Keratinocyte (primary cell): ENCODE results near the gene MAGIX. TPM values are rescaled to one million over a fixed set of nuclear protein-coding genes. Genes with fewer than 3 reads are reported as not detected.

Source experiments
- DNase-seq: peaks from one replicate; pipeline ENCODE4 v3.0.0-alpha.2; 2011; ENCODE audit warnings: low read depth, missing footprints, low spot score
- FAIRE-seq: peaks from 2 replicates; lab custom pipeline; 2011; peaks lifted over from hg19 to GRCh38; lab: Jason Lieb, UNC
- H2AFZ ChIP-seq: 2 replicates; pipeline ENCODE4 v1.6.0; 2012; ENCODE audit warnings: low read length, control low read depth, inconsistent platforms; ENCODE audit not compliant: control insufficient read depth
- H3K27ac ChIP-seq: 2 replicates; pipeline ENCODE4 v1.5.1; 2011; ENCODE audit warnings: low read length; ENCODE audit not compliant: control insufficient read depth, insufficient read depth
- H3K27me3 ChIP-seq: 3 replicates; pipeline ENCODE4 v1.6.0; 2011; ENCODE audit warnings: low read length; ENCODE audit not compliant: control insufficient read depth, insufficient read depth; ENCODE audit errors: extremely low read depth
- H3K36me3 ChIP-seq, 2 experiments: 2 replicates in 1 of 2; 3 replicates in 1 of 2; pipeline ENCODE4 v1.5.1; 2011; ENCODE audit warnings: low read length in 2 of 2, mild to moderate bottlenecking in 1 of 2; ENCODE audit not compliant: control insufficient read depth in 2 of 2, insufficient read depth in 2 of 2; ENCODE audit errors: extremely low read depth in 1 of 2
- H3K4me1 ChIP-seq: 3 replicates; pipeline ENCODE4 v1.5.1; 2011; ENCODE audit warnings: low read length; ENCODE audit not compliant: control insufficient read depth, insufficient read depth; ENCODE audit errors: extremely low read depth
- H3K4me2 ChIP-seq: 3 replicates; pipeline ENCODE4 v1.6.0; 2011; ENCODE audit warnings: low read depth, low read length; ENCODE audit not compliant: control insufficient read depth, insufficient read depth; ENCODE audit errors: extremely low read depth
- H3K4me3 ChIP-seq, 3 experiments: fragments of 200-600 bp in 1 of 3; sonication (generic) in 1 of 3; 2 replicates in 2 of 3; 3 replicates in 1 of 3; pipeline ENCODE4 v1.5.1; 2011 to 2016; ENCODE audit warnings: low read length in 3 of 3, mild to moderate bottlenecking in 3 of 3, control low read depth in 2 of 3, inconsistent platforms in 1 of 3, low read depth in 1 of 3, mixed read lengths in 1 of 3, mixed run types in 1 of 3, moderate library complexity in 1 of 3; ENCODE audit not compliant: control insufficient read depth in 2 of 3, insufficient read depth in 2 of 3; ENCODE audit errors: extremely low read depth in 1 of 3
- H3K79me2 ChIP-seq: 2 replicates; pipeline ENCODE4 v1.6.0; 2012; ENCODE audit warnings: low read length; ENCODE audit not compliant: control insufficient read depth, insufficient read depth
- H3K9ac ChIP-seq: 3 replicates; pipeline ENCODE4 v1.6.0; 2011; ENCODE audit warnings: low read length; ENCODE audit not compliant: control insufficient read depth, insufficient read depth; ENCODE audit errors: extremely low read depth
- H3K9me1 ChIP-seq: 3 replicates; pipeline ENCODE4 v1.6.0; 2011; ENCODE audit warnings: low read length; ENCODE audit not compliant: control insufficient read depth, insufficient read depth; ENCODE audit errors: extremely low read depth
- H3K9me3 ChIP-seq: 2 replicates; pipeline ENCODE4 v1.5.1; 2012; ENCODE audit warnings: low read depth, low read length; ENCODE audit not compliant: control insufficient read depth
- H4K20me1 ChIP-seq: 3 replicates; pipeline ENCODE4 v1.6.0; 2011; ENCODE audit warnings: low read length; ENCODE audit not compliant: control insufficient read depth, insufficient read depth; ENCODE audit errors: extremely low read depth
- EZH2 ChIP-seq: IDR thresholded peaks from one replicate; pipeline ENCODE4 v1.6.1; 2012; ENCODE audit warnings: inconsistent platforms, mild to moderate bottlenecking, low read length, moderate library complexity
- dilution Hi-C: fragments of 300-500 bp; cut with MboI; formaldehyde crosslinking; loops from one replicate; pipeline ENCODE4 v1.7.0; 2020; ENCODE audit warnings: low sequenced_read_pairs; ENCODE audit not compliant: extremely low pct_ligation_motif_present
- polyA plus RNA-seq, 5 experiments: library from polyadenylated mRNA; depleted of rRNA in 3 of 5; stranded (reverse) in 3 of 5; stranded (forward) in 1 of 5; unstranded in 1 of 5; fragments of >200 nt; gene quantifications; 1 replicate in 1 of 5; 2 replicates in 3 of 5; 3 replicates in 1 of 5; pipeline versions ENCODE4 v1.2.1 to v1.2.3, GENCODE V29; 2011 to 2012; ENCODE audit warnings: missing spikeins in 2 of 5, low read depth in 1 of 5, low replicate concordance in 1 of 5
- TF ChIP-seq, protein P1 (sequence below), 3 experiments: IDR thresholded peaks in 1 of 3; conservative IDR thresholded peaks in 1 of 3; optimal IDR thresholded peaks in 1 of 3; 2 replicates in 2 of 3; 3 replicates in 1 of 3; pipeline versions ENCODE3 to v1.5.1; 2011; ENCODE audit warnings: low read length in 3 of 3, mild to moderate bottlenecking in 3 of 3, moderate library complexity in 2 of 3, control low read depth in 1 of 3, inconsistent platforms in 1 of 3; ENCODE audit not compliant: insufficient read depth in 2 of 3; ENCODE audit errors: extremely low read depth in 1 of 3

MAGIX gene
- polyA plus RNA-seq, 1 donor (not counting 4 experiments of a cell fraction or from before 2014, with no cell fraction given), result 0.51 TPM

DNA sequence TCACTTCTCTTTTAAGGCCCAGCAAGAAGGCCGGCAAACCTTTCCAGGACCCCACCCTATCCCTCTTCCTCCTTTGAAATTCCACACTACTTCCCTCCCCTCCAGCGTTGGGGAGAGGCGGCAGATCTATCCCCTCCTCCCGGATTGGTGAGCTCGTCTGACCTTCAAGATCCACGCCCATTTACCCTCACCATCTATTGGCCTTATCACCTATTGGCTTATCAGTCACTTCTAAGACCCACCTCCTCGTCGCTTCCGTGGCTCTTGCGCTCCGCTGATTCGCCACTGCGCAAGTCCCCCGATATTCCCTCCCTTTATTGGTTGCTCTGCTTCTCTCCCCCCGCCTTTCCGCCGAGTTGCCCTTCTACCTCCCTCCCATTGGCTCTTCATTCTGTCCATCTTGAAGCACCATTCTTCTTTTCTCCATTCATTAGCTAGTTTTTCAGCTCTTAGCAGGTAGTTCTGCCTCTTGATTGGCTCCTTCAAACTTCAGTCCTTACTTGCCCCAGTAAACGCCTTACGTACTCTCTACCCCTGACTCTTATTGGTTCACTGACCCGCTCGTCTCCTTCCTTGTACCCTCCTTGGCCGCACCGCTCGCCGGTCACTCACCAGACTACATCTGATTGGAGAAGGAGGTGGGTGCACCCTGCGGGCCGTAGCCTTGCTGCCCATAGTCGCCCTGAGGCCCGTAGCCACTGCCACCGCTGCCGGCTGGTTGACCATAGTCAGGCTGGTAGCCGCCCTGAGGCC is 28.4 kb downstream of the MAGIX start:
- H3K4me2 ChIP-seq, result peak overlapping the region; percentile 69
- peak overlapping the region; percentile 66 to 69 (median 69) for H3K4me3 ChIP-seq
- H3K27me3 ChIP-seq, result no peaks in the 10 kb centered on the region
- H3K9me3 ChIP-seq, result no peaks in the 10 kb centered on the region
- DNase-seq (peak; percentile 98), FAIRE-seq (peak; percentile 58)
- peaks cover 10% of the 10 kb centered on the region for H3K4me1 ChIP-seq
- H2AFZ ChIP-seq, result peak overlapping the region; percentile 56
- H3K9me1 ChIP-seq, result no peaks in the 10 kb centered on the region
- dilution Hi-C loops, result no loop called here
- peak overlapping the region; percentile 63 for H3K27ac ChIP-seq
- H4K20me1 ChIP-seq, result no peaks in the 10 kb centered on the region
- H3K36me3 ChIP-seq, result no peaks in the 10 kb centered on the region
- H3K9ac ChIP-seq, result peak overlapping the region; percentile 73
- H3K79me2 ChIP-seq, result no peaks in the 10 kb centered on the region
- TF ChIP-seq EZH2, result no peak
- TF ChIP-seq, protein P1, sequence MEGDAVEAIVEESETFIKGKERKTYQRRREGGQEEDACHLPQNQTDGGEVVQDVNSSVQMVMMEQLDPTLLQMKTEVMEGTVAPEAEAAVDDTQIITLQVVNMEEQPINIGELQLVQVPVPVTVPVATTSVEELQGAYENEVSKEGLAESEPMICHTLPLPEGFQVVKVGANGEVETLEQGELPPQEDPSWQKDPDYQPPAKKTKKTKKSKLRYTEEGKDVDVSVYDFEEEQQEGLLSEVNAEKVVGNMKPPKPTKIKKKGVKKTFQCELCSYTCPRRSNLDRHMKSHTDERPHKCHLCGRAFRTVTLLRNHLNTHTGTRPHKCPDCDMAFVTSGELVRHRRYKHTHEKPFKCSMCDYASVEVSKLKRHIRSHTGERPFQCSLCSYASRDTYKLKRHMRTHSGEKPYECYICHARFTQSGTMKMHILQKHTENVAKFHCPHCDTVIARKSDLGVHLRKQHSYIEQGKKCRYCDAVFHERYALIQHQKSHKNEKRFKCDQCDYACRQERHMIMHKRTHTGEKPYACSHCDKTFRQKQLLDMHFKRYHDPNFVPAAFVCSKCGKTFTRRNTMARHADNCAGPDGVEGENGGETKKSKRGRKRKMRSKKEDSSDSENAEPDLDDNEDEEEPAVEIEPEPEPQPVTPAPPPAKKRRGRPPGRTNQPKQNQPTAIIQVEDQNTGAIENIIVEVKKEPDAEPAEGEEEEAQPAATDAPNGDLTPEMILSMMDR (optimal IDR thresholded peaks at IDR 0.05 in 1 of 3, IDR thresholded peaks at IDR 0.05 in 1 of 3, conservative IDR thresholded peaks at IDR 0.05 in 1 of 3; ENCODE audit: extremely low read depth in 1 of 3, insufficient read depth in 2 of 3, low read length in 3 of 3), result no peak

GRCh38 chrX:49191574-49192011 is 29.0 kb downstream of the MAGIX start:
- peak overlapping the region; percentile 56 for H2AFZ ChIP-seq

More at GRCh38 chrX:49191574-49192011, 29.0 kb downstream of the MAGIX start:
- H3K27me3 ChIP-seq, result no peaks in the 10 kb centered on the region
- H3K4me3 ChIP-seq, result peak overlapping the region; percentile 66 to 69 (median 69)
- no peak for TF ChIP-seq EZH2
- TF ChIP-seq, protein P1 (optimal IDR thresholded peaks at IDR 0.05 in 1 of 3, IDR thresholded peaks at IDR 0.05 in 1 of 3, conservative IDR thresholded peaks at IDR 0.05 in 1 of 3; ENCODE audit: extremely low read depth in 1 of 3, insufficient read depth in 2 of 3, low read length in 3 of 3), result no peak
- H3K9me1 ChIP-seq, result no peaks in the 10 kb centered on the region
- peaks cover 9% of the 10 kb centered on the region for H3K4me1 ChIP-seq
- dilution Hi-C loops, result no loop called here
- peak overlapping the region; percentile 63 for H3K27ac ChIP-seq
- H4K20me1 ChIP-seq, result no peaks in the 10 kb centered on the region
- FAIRE-seq (no peak), DNase-seq (no peak)
- no peaks in the 10 kb centered on the region for H3K36me3 ChIP-seq
- no peaks in the 10 kb centered on the region for H3K9me3 ChIP-seq
- no peaks in the 10 kb centered on the region for H3K79me2 ChIP-seq
- H3K9ac ChIP-seq, result peak overlapping the region; percentile 73
- peak overlapping the region; percentile 69 for H3K4me2 ChIP-seq
